Fibroblast of skin of back (primary cell): ENCODE data around the gene SERPINB2.
"Not testable (repeated sequence)": the region's sequence is repeated elsewhere in the genome, so short reads cannot be mapped to it uniquely, and the experiment has no call there.

Experiments used
- DNase-seq: peaks from one replicate; pipeline ENCODE4 v3.0.0-alpha.2; 2013

The SERPINB2 gene

DNA sequence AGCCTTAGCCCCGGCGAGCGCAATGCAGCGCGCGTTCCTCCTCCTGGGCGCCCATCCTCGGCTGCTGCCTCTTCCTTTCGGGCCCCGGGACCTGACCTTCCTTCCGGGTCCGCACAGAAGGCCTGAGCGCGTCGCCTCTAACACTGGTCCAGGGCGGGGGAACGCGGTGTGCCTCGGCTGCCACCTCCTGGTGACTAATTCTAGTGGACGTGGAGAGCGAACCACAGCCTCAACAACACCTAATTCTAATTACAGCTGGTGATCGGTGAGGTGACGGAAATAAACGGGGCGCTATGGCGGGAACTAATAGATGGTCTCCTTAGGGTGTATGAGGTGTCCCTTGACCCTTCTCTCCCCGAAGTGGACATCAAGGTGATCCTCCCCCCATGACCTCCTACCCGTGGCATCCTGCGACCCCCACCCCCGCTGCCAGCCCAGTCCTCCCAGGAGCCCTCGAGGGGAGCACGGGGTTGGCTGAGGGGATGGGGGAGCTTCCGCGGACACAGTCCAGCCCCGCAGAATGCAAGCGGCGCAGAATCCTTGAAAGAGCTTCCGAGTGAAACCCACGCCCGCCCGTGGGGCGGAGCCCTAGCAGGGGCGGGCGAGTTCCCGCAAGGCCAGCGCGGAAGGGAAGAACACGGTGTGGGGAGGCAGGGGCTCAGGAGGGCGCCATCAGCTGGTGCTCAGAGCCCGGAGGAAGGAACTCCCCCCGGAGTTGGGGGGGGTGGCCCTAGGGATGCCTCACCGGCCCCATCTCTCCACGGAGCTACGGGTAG is 48.8 kb downstream of the SERPINB2 start:
- peak; percentile 74 for DNase-seq

DNA sequence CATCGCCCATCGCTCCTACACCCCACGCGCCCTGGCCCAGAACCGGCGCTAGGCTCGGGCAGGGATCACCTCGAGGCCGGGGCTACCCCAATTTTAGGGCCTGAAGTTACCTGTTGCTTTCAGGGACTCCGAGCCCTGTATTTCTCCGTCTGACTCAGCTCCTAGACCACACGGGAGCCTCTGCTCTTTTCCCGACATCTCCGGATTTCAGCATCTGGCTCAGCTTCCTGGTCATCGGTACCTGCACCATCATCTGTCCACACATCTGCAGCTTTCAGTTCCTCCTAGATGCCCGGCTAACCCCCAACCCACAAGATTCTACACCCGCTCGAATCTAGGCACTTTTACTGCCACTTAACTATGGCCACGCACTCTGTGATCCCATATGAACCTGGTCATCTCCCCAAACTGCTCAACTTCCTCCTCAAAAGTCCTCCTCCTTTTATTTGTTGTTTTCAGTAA is 49.5 kb downstream of the SERPINB2 start:
- no peak for DNase-seq

- DNase-seq: no peak
Observed at GRCh38 chr18:63940008-63940407, 52.5 kb downstream of the SERPINB2 start.

DNA sequence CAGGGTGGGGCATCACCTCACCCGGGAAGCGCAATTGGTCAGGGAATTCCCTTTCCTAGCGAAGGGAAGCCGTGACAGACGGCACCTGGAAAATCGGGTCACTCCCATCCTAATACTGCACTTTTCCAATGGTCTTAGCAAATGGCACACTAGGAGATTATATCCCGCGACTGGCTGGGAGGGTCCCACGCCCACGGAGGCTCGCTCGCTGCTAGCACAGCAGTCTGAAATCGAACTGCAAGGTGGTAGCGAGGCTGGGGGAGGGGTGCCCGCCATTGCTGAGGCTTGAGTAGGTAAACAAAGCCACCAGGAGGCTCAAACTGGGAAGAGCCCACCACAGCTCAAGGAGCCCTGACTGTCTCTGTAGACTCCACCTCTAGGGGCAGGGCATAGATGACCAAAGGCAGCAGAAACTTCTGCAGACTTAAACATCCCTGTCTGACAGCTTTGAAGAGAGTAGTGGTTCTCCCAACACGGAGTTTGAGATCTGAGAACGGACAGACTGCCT is 53.1 kb downstream of the SERPINB2 start:
- DNase-seq: not testable (repeated sequence)

GRCh38 chr18:63947051-63947790 is 59.7 kb downstream of the SERPINB2 start:
- DNase-seq: no peak

GRCh38 chr18:63949068-63949737 is 61.7 kb downstream of the SERPINB2 start, which contains the start of gene HMSD:
Gene HMSD, plus strand, starts transcription at chr18:63949301. Its CDS starts 4,155 bp downstream, at chr18:63953456.
- no peak for DNase-seq

- peak; percentile 57 for DNase-seq
Observed at GRCh38 chr18:63951302-63951705, 63.8 kb downstream of the SERPINB2 start.
